Right lobe of liver (tissue), 4 donors: ENCODE measurements around the gene ACOX2.

ENCODE experiments used
- POLR2A ChIP-seq: fragments of 450-650 bp; IDR thresholded peaks from one replicate; pipeline ENCODE4 v1.6.1; 2017; ENCODE audit warnings: antibody characterized with exemption, mild to moderate bottlenecking
- TF ChIP-seq, protein P1 (sequence below), 4 donors: fragments of 200-600 bp in 3 of 4; fragments of 450-650 bp in 1 of 4; IDR thresholded peaks; one replicate each; pipeline versions ENCODE4 v1.5.1 to v1.8.0; 2016 to 2022; ENCODE audit warnings: antibody characterized with exemption in 4 of 4, mild to moderate bottlenecking in 2 of 4
- donor health status: DM: no; HTN: no; CAD: no.
- donor health status: DM: no; HTN: no; CAD: no.
- donor health status: DM: no; HTN: yes; CAD: no.

DNA sequence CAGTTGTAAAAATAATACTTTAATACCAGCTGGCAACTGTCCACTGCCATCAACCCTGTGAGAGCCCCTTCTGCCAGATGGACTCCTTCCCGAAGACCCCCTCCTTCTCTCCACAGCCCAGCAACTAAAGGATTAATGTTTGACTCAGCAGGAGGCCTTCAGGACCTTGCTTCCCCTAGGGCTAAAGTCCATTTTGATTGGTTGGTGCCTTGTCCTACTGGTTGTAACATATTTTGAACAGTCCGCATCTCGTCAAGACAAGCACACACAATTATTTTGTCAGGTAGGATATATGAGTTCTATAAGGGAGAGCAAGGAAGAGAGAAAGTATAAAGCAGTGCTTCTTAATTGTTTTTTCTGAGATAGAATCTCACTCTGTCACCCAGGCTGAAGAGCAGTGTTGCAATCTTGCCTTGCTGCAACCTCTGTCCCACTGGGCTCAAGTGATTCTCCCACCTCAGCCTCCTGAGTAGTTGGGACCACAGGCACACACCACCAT lies 18.6 kb downstream of the ACOX2 start:
- TF ChIP-seq, protein P1, sequence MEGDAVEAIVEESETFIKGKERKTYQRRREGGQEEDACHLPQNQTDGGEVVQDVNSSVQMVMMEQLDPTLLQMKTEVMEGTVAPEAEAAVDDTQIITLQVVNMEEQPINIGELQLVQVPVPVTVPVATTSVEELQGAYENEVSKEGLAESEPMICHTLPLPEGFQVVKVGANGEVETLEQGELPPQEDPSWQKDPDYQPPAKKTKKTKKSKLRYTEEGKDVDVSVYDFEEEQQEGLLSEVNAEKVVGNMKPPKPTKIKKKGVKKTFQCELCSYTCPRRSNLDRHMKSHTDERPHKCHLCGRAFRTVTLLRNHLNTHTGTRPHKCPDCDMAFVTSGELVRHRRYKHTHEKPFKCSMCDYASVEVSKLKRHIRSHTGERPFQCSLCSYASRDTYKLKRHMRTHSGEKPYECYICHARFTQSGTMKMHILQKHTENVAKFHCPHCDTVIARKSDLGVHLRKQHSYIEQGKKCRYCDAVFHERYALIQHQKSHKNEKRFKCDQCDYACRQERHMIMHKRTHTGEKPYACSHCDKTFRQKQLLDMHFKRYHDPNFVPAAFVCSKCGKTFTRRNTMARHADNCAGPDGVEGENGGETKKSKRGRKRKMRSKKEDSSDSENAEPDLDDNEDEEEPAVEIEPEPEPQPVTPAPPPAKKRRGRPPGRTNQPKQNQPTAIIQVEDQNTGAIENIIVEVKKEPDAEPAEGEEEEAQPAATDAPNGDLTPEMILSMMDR (IDR thresholded peaks at IDR 0.05): no peak
- no peak for TF ChIP-seq POLR2A
